Spleen (tissue), 7 donors: Measurements from ENCODE around the gene ATXN3L.

Source experiments
- CTCF ChIP-seq, 11 experiments: fragments of 200-600 bp in 7 of 11; fragments of 450-650 bp in 4 of 11; sonication (generic) in 4 of 11; IDR thresholded peaks in 8 of 11; conservative IDR thresholded peaks in 3 of 11; 1 replicate in 7 of 11; 2 replicates in 4 of 11; pipeline versions ENCODE4 v1.4.0 to v1.8.0; 2016 to 2021; ENCODE audit warnings: antibody characterized with exemption in 11 of 11, inconsistent platforms in 4 of 11, mild to moderate bottlenecking in 1 of 11
- POLR2A ChIP-seq, 3 donors: fragments of 450-650 bp; IDR thresholded peaks; one replicate each; pipeline ENCODE4 v1.5.1; 2017; ENCODE audit warnings: antibody characterized with exemption in 3 of 3, mild to moderate bottlenecking in 1 of 3
- POLR2AphosphoS5 ChIP-seq, 3 donors: sonication (generic); formaldehyde crosslinking; IDR thresholded peaks; one replicate each; pipeline ENCODE4 v1.5.1; 2017; ENCODE audit warnings: antibody characterized with exemption in 3 of 3
- donor health status: DM: no; HTN: no; CAD: no; lungs with moderate emphysema.
- donor health status: DM: no; HTN: no; CAD: no.
- donor health status: DM: no; HTN: no; CAD: no.

GRCh38 chrX:13367950-13368349 is 48.1 kb upstream of the ATXN3L start:
- no peak for TF ChIP-seq POLR2AphosphoS5 (IDR thresholded peaks at IDR 0.05)
- no peak for TF ChIP-seq CTCF (IDR thresholded peaks at IDR 0.05 in 8 of 11, conservative IDR thresholded peaks at IDR 0.05 in 3 of 11)
- no peak for TF ChIP-seq POLR2A (IDR thresholded peaks at IDR 0.05)
